ENCODE measurements around the gene GHDC.
"Not testable (repeated sequence)": the region's sequence is repeated elsewhere in the genome, so short reads cannot be mapped to it uniquely, and the experiment has no call there.

DNA sequence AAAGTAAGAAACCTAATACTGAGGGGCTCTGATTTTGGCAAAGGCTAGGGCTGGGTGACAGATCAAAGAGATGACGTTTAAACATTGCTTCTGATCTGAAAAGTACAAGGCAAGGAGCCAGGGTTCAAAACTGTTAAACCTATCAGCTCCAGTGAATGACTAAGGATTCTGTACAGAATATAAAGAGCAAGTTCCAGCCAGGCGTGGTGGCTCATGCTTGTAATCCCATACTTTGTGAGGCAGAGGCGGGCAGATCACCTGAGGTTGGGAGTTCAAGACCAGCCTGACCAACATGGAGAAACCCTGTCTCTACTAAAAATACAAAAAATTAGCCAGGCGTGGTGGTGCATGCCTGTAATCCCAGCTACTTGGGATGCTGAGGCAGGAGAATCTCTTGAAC is 46.6 kb upstream of the GHDC start:
- TF ChIP-seq CTCF (IDR thresholded peaks at IDR 0.05); ZFX (IDR thresholded peaks at IDR 0.05; ENCODE audit: borderline replicate concordance): not testable (repeated sequence)

Data from 22Rv1 (cell line).